CD4-positive, alpha-beta T cell treated with Interleukin-15 for 1 hour (primary cell): ENCODE results near the gene BMPER.

Source experiments
- DNase-seq: peaks from one replicate; pipeline ENCODE4 v3.0.0-alpha.2; 2020

The BMPER gene

DNA sequence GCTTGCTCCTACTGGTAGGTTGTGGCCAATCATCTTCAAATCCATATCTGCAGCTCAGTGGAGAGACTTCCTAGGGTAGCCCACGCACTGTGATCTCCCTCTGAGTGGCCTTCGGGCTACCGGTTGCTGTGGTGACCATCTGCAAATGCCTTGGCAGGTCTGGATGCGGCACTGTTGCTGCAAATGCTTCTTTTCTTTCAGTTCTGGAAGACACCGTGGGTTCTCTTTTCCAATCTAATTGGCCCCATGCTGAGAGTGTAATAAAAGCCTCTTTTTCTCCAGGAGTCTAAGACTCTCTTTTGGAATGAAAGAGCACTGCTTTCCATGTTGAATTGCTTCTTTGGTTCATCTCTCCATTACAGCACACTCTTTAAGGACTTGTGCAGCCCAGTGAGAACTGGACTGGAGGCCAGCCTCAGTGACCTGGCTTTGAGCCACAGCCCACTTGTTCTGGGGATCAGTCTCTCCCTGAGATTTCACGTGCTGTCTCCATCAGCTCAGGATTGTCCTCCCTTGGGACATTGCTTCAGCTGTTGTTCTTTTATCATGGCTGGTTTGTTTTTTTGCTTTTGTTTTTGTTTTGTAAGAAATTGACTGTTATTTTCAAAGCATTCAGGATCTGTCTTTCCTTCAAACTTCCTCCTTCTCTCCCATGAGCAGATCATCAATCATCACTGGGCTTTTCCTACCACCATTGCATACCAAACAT, 286.6 kb downstream of the BMPER start:
- no peak for DNase-seq

DNA sequence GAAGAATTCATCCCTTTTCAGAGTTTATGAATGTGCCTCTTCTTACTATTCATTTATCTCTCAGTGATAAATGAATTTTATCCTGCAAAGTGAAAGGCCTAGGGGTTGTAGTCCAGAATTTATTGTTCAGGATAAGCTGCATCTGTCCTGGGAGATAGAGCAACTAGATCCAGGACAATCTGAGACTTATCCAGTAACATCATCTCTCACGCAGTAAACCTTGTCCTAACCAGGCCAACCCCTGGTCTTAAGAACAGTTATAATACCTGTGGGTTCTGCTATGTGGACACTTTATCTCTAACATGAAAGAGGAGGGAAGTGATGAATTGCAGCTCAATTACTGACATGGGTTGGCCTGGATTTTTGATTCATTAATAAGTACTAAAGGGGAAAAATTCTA, 287.6 kb downstream of the BMPER start:
- DNase-seq: no peak

DNA sequence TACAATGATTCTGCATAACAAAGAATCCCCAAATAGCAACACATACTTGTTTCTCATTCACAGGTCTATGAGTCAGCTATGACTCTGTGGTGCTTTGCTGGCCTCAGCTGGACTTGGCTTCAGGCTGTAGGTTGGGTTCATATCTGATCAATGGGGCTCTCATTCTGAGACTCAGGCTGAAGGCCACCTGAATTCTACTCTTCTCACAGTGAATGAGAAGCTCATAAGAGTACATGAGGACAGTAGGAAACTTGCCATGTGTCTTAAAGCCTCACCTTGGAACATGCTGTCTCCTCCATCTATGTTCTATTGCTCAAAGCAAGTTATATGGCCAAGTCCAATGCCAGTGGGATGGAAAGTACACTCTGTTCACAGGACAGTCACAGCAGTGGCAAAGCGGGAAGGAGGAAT, 292.9 kb downstream of the BMPER start:
- no peak for DNase-seq
